A549 (cell line): Measurements from ENCODE around the gene FMO3.

Experiments
- CEBPB ChIP-seq, 2 experiments: fragments of >200 bp in 1 of 2; sonication (Bioruptor Twin) in 1 of 2; formaldehyde crosslinking in 1 of 2; IDR thresholded peaks; 2 replicates each; pipeline ENCODE4 v1.6.1; 2012 to 2016
- HOXB13 ChIP-seq: fragments of 250-450 bp; sonication (Bioruptor Pico); IDR thresholded peaks from 2 replicates; pipeline ENCODE4 v1.5.0; 2020; ENCODE audit warnings: low read depth, mild to moderate bottlenecking, moderate library complexity
- MAZ ChIP-seq: fragments of 150-350 bp; IDR thresholded peaks from 2 replicates; pipeline ENCODE4 v1.6.1; 2014; ENCODE audit warnings: antibody characterized with exemption, low read depth, low read length, borderline replicate concordance
- TF ChIP-seq, protein P1 (sequence below): fragments of 200-600 bp; sonication (generic); IDR thresholded peaks from 2 replicates; pipeline ENCODE4 v1.6.1; 2016; ENCODE audit warnings: antibody characterized with exemption, mild to moderate bottlenecking, moderate library complexity
- TF ChIP-seq, protein P2 (sequence below): fragments of >200 bp; sonication (Bioruptor Twin); formaldehyde crosslinking; IDR thresholded peaks from 3 replicates; pipeline ENCODE4 v1.5.1; 2016

- TF ChIP-seq HOXB13 (CRISPR knock-in tag) (no peak), CEBPB (IDR thresholded peaks at IDR 0.05) (no peak), MAZ (no peak)
- TF ChIP-seq, protein P1, sequence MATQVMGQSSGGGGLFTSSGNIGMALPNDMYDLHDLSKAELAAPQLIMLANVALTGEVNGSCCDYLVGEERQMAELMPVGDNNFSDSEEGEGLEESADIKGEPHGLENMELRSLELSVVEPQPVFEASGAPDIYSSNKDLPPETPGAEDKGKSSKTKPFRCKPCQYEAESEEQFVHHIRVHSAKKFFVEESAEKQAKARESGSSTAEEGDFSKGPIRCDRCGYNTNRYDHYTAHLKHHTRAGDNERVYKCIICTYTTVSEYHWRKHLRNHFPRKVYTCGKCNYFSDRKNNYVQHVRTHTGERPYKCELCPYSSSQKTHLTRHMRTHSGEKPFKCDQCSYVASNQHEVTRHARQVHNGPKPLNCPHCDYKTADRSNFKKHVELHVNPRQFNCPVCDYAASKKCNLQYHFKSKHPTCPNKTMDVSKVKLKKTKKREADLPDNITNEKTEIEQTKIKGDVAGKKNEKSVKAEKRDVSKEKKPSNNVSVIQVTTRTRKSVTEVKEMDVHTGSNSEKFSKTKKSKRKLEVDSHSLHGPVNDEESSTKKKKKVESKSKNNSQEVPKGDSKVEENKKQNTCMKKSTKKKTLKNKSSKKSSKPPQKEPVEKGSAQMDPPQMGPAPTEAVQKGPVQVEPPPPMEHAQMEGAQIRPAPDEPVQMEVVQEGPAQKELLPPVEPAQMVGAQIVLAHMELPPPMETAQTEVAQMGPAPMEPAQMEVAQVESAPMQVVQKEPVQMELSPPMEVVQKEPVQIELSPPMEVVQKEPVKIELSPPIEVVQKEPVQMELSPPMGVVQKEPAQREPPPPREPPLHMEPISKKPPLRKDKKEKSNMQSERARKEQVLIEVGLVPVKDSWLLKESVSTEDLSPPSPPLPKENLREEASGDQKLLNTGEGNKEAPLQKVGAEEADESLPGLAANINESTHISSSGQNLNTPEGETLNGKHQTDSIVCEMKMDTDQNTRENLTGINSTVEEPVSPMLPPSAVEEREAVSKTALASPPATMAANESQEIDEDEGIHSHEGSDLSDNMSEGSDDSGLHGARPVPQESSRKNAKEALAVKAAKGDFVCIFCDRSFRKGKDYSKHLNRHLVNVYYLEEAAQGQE: no peak
- TF ChIP-seq, protein P2, sequence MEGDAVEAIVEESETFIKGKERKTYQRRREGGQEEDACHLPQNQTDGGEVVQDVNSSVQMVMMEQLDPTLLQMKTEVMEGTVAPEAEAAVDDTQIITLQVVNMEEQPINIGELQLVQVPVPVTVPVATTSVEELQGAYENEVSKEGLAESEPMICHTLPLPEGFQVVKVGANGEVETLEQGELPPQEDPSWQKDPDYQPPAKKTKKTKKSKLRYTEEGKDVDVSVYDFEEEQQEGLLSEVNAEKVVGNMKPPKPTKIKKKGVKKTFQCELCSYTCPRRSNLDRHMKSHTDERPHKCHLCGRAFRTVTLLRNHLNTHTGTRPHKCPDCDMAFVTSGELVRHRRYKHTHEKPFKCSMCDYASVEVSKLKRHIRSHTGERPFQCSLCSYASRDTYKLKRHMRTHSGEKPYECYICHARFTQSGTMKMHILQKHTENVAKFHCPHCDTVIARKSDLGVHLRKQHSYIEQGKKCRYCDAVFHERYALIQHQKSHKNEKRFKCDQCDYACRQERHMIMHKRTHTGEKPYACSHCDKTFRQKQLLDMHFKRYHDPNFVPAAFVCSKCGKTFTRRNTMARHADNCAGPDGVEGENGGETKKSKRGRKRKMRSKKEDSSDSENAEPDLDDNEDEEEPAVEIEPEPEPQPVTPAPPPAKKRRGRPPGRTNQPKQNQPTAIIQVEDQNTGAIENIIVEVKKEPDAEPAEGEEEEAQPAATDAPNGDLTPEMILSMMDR: no peak
Observed at GRCh38 chr1:171134204-171134923, 43.7 kb downstream of the FMO3 start.
